KBM-7 (cell line): Measurements from ENCODE around the gene GAST.
"Not testable (repeated sequence)": the region's sequence is repeated elsewhere in the genome, so short reads cannot be mapped to it uniquely, and the experiment has no call there.

Experiments
- DNase-seq: peaks from one replicate; pipeline ENCODE4 v3.0.0-alpha.2; 2015
- in situ Hi-C: fragments of 300-500 bp; cut with MboI; formaldehyde crosslinking; loops from 2 replicates; pipeline ENCODE4 v1.14.3; 2020; ENCODE audit warnings: low sequenced_read_pairs, low pct_unique_long_range_greater_than_20kb, mixed read lengths

Gene GAST

GRCh38 chr17:41711669-41712400 is at the start of gene GAST:
TSS of gene GAST (plus strand) at chr17:41712331. CDS start at chr17:41715437, 3,106 bp downstream.
- no peak for DNase-seq
- in situ Hi-C loops, result no loop called here

DNA sequence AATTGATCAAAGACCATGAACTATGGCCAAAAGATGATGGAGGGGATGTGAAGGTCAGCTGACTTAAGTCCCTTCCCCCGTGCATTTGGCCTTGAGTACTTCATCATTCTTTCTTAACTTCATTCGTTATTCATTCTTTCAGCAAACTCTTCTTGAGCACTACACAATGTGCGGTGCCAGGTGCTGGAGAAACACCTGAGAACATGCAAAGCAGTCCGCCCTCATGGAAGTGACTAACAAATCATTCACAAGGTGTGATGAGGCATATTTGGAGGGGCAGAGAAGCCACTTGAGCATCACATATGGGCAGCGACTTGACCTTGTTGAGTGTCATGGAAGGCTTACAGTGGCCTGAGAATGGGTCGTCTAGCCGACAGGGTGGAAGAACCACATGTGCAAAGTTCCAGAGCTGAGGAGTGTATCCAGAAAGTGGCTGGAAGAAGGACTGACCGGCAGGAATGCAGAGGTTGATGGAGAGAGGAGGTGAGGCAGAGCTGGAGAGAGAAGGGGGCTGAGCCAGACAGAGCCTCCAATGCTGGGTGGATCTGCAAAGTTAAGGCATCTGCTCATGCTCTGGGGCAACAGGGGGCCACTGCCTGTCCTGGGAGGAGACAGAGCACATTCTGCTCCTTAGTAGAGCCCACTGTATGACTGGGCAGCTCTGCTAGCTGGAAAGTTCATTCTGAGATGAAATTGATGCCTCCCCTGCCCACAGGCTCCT is 48.5 kb upstream of the GAST start:
- no peak for DNase-seq
- in situ Hi-C loops, result no loop called here

- DNase-seq, result no peak
- in situ Hi-C loops, result no loop called here
Observed at GRCh38 chr17:41664172-41664457, 48.0 kb upstream of the GAST start.

DNA sequence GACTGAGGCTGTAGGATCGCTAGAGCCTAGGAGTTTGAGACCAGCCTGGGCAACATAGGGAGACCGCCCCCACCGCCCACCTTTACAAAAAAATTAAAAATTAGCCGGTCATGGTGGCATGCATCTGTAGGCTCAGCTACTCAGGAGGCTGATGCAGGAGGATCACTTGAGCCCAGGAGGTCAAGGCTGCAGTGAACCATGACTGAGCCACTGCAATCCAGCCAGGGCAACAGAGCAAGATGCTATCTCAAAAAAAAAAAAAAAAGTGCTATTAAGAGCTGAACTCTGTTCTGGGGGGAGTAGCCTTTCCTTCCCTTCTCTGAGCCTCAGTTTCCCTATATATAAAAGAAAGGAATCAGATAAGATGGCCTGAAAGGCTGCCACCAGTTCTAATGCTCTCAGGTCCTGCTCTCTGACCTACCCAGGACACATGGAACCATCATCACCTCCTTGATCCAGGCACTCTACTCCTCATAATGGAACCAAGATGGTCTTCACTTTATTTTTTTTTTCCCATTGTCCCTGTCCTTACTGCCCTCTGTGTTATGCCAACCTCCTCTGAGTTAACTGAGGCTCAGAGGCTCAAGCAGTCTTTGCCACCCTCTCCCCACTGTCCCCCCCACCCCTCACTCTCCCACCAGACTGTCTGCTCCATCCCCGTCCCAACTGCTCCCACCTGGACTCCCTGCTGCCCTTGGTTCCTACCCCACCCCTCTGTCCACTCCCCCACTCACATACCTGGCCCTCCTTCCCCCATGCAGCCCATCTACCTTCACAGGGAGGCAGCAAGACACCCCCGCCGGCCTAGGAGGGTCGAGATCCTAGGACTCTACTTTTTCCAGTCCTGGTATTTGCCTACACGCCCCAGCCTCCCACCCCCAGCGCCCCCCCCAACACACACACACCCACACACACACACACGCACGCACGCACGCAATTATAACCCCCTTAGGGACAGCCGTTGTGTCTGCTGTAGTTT is 47.3 kb upstream of the GAST start:
- no peak for DNase-seq
- in situ Hi-C loops, result no loop called here

DNA sequence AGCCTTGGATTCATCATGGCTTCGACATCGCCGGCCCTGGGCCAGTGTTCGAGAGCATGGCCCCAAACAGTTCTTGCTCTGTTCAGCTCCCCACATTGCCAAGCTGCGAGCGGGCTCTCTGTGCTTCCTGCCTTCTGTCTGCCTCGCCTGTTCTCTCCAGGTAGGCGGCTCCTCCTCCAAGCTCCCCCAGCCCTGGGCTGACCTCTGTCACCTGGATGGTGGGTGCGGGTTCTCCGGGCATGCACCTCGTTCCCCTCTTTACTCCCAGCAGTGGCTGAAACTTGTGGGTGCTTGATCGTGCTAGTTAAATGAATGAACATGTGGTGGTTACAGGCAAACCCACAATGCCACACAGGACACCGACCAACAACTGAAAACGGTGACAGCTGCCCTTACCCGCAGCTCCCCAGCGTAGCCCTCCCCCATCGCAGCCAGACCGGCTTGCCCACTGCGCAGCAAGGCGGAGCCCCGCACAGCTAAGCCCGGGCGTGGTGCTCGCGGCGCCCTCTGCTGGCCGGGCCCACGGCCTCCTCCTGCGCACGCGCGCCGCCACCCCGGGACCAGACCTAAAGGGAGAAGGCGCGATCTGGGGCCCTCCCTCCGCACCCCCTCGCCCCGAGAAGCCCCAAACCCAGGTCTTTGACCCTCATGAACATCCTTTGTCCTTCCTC is 46.4 kb upstream of the GAST start:
- in situ Hi-C loops, result no loop called here
- DNase-seq, result peak; percentile 85

DNA sequence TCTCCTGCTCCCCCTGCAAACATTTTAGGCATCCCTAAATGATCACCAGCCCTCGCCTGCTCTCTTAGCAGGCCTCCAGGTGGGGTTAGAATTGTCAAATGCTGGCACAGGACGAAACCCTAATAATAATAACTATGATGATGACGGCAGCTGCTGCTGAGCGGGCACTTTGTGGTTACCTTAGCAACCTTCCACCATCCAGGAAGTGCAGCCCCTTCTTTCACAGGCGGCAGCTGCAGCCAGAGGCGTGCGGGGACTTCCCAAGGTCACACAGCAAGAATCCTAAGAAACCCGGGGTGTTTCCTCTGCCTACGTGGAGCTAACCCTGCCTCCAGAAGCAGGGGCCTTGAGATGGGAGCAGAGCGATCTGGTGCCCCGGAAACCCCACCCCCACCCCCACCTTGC is 45.9 kb upstream of the GAST start:
- in situ Hi-C loops, result no loop called here
- DNase-seq, result no peak

DNA sequence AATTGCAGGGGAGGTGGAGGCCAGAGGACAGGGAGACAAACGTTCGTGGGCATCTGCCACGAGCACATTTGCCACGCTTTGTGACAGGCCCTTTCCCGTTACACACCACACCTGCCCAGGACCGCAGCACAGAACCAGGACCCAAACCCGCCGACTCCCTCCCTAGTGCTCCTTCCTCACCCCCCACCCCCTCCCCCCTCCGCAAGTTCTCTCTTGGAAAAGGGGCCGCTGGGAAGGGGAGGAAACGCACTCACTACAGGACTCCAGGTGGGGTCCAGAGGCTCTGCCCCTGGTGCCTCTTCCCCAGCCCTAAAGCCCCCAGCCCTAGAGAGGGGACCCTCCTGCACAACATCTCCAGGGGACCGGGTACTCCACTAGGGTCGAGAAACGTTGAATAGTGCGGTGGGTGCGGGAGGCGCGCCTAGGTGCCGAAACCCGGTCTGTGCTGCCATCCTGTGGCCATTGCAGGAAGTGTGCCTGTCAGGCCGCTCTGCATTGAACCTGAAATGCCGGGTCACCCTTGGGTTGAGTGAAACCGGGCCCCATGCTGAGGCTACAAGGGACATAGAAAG is 45.3 kb upstream of the GAST start:
- in situ Hi-C loops, result no loop called here
- peak; percentile 84 for DNase-seq

DNA sequence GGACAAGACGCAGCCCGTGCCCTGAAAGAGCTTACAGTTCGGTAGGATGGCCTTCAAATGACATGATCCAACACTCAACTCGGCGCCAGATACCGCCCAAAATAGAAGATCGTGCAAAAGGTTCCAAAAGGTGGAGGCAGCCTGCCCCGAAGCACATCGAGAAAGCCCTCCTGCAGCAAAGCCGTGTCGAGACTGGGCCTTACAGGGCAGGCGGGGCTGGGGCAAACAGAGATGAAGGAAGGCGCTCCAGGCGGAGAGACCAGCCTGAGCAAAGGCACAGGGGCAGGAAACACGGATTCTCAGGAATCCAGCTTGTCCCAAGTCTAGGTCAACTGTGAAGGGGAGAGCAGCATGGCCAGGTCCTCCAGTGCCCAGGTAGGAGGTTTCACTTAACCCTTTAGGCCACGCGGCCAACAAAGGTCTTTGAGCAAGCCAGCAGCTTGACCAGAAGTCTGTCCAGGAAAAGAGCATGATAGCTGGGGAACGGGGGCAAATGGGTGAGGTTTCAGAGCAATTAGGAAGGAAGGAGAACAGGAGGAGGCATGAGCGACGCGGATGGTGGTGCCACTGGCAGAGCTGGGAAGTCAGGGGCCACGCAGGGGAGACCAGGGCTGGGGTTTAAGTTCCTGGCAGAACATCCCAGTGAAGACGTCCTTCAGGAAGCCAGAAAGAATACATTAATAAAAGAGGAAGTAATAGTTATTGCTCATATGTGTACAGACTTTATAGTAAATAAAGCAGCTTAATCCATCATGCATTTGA is 44.7 kb upstream of the GAST start:
- DNase-seq, result peak; percentile 49
- in situ Hi-C loops, result no loop called here

DNA sequence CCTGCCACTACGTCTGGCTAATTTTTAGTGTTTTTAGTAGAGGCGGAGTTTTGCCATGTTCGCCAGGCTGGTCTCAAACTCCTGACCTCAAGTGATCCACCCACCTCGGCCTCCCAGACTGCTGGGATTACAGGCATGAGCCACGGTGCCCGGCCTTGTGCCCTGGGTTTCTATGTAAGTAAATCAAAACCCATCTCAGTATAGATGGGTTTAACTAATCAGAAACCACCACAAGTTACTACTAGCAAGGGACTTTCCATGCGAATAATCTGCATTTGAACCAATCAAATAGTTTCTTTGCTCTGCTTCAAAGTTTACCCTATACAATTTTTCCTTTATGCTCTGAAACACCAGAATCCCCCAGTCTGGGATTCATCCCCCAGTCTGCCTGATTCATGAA is 40.0 kb upstream of the GAST start:
- no peak for DNase-seq

GRCh38 chr17:41675157-41676057 is 36.7 kb upstream of the GAST start:
- in situ Hi-C loops, DNase-seq: not testable (repeated sequence)

More for the DNA sequence above, 40.0 kb upstream of the GAST start:
- in situ Hi-C loops, result no loop called here

GRCh38 chr17:41676058-41676419 is 36.1 kb upstream of the GAST start:
- DNase-seq, result no peak
- in situ Hi-C loops, result no loop called here

- in situ Hi-C loops, result no loop called here
- DNase-seq, result peak; percentile 69
Observed at GRCh38 chr17:41678411-41678906, 33.7 kb upstream of the GAST start.

DNA sequence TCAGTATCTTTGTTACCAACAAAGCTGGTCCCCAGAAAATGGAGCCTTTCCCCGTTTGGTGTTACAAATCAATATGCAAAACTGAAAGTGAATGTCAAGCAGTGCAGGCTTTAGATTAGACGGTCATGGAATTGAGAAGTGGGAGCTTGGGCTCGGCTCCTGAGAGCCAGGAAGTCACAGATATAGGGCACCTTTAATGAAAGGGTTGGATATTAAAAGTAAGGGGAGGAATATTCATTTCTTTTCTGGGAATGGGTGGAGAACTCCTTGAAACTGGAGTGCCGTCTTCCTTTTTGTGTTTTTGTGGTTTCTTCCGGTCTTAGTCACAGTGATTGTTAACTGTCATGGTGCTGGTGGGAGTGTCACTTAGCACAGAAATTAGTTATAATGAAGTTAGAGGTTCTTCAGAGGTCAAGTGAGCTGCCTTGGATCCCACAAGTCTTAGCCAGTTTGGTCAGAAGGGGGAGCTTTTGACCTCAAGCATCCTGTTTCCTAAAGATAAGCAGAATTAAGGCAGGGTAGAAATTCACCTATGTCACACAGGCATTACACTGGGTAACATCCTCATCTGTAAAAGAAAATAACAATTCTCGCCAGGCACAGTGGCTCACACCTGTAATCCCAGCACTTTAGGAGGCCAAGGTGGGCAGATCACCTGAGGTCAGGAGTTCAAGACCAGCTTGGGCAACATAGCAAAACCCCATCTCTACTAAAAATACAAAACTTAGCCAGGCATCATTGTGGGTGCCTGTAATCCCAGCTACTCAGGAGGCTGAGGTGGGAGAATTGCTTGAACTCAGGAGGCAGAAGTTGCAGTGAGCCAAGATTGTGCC is 33.0 kb upstream of the GAST start:
- in situ Hi-C loops, result no loop called here
- peak; percentile 98 for DNase-seq

DNA sequence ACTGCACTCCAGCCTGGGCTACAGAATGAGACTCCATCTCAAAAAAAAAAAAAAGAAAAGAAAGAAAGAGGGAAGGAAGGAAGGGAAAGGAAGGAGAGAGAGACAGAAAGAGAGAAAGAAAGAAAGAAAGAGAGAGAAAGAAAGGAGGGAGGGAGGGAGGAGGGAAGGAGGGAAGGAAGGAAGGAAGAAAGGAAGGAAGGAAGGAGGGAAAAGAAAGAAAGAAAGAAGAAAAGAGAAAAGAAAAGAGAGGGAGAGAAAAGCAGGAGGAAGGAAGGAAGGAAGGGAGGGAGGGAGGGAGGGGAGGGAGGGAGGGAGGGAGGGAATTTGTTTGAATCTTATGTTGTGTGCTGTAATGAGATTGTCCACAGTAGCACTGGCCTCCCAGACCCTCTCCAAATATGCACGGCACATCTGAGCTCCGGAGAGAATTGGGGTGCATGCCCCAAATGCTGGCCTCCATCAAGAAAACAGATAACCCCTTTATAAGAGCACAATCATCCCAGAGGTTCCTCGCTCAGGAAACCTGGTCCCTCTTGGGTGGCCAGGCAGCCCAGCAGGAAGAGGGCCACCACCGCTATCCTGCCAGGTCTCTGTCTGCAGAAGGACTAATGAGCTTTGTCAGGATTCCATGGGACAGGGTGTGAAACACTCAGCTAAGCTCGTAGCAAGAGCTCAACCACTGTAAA is 32.2 kb upstream of the GAST start:
- in situ Hi-C loops, result no loop called here
- DNase-seq, result no peak

- no peak for DNase-seq
- in situ Hi-C loops, result no loop called here
Observed at GRCh38 chr17:41680426-41681040, 31.6 kb upstream of the GAST start.
